Measurements from ENCODE around the gene MEX3C.

DNA sequence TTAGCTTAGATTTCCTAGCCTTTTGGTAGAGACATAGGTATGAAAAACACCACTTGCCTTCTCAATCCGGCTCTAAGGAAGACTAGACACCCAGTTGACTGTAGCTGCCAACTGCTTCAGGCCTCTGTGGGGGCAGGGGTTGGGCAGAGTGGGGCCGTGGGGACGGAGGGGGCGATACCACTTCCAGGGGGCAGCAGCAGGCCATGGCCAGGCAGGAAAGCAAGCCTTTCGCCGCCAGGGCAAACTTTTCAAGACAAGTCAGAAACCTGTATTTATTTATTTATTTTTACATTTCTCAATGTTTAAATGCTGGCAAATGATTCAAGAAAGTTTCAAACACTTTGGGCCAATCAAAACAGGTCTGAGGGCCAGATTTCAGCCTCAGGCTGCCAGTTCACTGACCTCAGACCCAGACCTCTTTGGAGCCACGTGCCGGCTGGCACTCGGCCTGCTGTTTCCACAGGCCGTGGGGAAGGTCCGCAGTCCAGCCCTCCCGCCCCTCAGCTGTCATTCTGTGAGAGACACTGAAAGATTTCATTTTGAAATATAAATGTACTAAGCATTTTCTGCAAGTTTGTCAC, 63.8 kb downstream of the MEX3C start:
- TF ChIP-seq, protein P1, sequence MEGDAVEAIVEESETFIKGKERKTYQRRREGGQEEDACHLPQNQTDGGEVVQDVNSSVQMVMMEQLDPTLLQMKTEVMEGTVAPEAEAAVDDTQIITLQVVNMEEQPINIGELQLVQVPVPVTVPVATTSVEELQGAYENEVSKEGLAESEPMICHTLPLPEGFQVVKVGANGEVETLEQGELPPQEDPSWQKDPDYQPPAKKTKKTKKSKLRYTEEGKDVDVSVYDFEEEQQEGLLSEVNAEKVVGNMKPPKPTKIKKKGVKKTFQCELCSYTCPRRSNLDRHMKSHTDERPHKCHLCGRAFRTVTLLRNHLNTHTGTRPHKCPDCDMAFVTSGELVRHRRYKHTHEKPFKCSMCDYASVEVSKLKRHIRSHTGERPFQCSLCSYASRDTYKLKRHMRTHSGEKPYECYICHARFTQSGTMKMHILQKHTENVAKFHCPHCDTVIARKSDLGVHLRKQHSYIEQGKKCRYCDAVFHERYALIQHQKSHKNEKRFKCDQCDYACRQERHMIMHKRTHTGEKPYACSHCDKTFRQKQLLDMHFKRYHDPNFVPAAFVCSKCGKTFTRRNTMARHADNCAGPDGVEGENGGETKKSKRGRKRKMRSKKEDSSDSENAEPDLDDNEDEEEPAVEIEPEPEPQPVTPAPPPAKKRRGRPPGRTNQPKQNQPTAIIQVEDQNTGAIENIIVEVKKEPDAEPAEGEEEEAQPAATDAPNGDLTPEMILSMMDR (IDR thresholded peaks at IDR 0.05), result no peak
- TF ChIP-seq POLR2A (IDR thresholded peaks at IDR 0.05), result no peak

Measured in thyroid gland (tissue), 4 donors.